Left renal pelvis (tissue), 4 donors: ENCODE measurements around the gene KCNIP3. TPM values are rescaled to one million over a fixed set of nuclear protein-coding genes. Genes with fewer than 3 reads are reported as not detected.
A peak's percentile ranks its signal among the peaks of the same experiment; 100 is the strongest.

Experiments
- DNase-seq, 4 donors: peaks; one replicate each; pipeline ENCODE4 v3.0.0-alpha.2; 2013; ENCODE audit warnings: low read depth in 4 of 4, low spot score in 3 of 4
- polyA plus RNA-seq, 4 donors: library from polyadenylated mRNA; unstranded; fragments of 120-200 nt; gene quantifications; one replicate each; pipeline ENCODE4 v1.2.1, GENCODE V29; 2013; ENCODE audit not compliant: insufficient read length in 4 of 4

KCNIP3 gene
- polyA plus RNA-seq, 4 donors = 8.7 to 18.9 (median 11.4) TPM

GRCh38 chr2:95274291-95275150 lies 22.6 kb upstream of the KCNIP3 start, which contains the start of gene PROM2:
Gene PROM2, plus strand, starts transcription at chr2:95274449. Its CDS starts 137 bp downstream, at chr2:95274586.
- DNase-seq = peak in 3 of 4 donors; percentile 56 to 64 (median 64)

- DNase-seq = no peak
These were observed 22.0 kb upstream of the KCNIP3 start for GRCh38 chr2:95275151-95275515.

- DNase-seq = no peak
These were observed 21.4 kb upstream of the KCNIP3 start for GRCh38 chr2:95275601-95276243.

DNA sequence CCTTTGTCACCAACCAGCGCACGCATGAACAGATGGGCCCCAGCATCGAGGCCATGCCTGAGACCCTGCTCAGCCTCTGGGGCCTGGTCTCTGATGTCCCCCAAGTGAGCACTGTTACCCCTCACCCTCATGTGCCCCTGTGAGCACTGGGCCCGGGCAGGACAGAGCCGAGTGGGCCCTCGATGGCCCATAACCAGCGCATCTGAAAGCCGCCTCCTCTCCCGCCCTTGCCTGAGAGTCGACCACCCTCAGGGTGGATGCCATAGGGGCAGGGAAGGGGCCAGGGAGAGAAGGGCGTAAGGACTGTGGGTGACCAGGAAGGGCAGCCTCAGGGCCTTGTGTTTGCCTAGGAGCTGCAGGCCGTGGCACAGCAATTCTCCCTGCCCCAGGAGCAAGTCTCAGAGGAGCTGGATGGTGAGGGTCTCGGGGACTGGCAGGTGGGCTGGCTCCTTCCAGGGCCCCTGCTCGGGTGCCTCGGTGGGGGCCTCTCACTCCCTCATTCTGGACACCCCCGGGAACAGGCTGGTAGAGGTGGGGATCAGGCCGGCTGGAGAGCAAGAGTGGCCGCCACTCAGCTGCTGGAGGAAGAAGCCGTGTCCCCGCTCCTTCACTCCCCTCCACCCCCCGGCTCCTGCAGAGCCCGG lies 20.8 kb upstream of the KCNIP3 start:
- DNase-seq = no peak

DNA sequence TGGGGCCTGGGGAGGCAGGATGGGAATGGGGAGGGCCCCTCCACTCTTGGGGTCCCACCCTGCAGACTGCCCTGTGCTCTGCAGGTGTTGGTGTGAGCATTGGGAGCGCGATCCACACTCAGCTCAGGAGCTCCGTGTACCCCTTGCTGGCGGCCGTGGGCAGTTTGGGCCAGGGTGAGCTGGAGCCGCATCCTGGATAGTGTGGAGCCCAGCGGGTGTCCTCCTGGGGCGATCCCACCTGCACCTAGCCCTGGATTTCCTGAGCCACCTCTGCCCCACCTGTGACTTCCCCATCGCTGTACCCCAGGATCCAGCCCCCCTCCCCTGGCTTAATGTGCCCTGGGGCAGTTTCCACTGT lies 20.3 kb upstream of the KCNIP3 start:
- no peak for DNase-seq

DNA sequence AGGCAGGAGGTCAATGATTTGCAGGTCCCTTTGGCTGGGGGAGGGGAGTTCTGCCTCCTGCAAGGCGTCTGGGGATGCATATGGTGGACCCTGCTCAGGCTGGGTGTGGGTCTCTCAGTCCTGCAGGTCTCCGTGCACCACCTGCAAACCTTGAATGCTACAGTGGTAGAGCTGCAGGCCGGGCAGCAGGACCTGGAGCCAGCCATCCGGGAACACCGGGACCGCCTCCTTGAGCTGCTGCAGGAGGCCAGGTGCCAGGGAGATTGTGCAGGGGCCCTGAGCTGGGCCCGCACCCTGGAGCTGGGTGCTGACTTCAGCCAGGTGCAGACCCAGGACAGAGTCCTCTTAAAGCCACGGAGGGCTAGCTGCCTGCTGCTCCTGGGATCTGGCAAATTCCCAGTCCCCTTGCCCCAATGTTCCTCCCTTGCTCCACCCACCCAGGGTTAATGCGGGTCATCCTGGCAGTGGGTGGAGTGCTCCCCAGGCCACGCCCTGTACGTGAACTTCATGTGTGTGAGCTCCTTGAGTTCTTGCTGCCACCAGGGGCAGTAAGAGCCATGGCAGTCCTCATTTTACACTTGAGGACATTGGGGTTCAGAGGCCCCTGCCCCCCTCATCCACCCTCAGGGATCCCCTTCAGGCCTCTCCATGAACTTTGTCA lies 19.8 kb upstream of the KCNIP3 start:
- no peak for DNase-seq

DNA sequence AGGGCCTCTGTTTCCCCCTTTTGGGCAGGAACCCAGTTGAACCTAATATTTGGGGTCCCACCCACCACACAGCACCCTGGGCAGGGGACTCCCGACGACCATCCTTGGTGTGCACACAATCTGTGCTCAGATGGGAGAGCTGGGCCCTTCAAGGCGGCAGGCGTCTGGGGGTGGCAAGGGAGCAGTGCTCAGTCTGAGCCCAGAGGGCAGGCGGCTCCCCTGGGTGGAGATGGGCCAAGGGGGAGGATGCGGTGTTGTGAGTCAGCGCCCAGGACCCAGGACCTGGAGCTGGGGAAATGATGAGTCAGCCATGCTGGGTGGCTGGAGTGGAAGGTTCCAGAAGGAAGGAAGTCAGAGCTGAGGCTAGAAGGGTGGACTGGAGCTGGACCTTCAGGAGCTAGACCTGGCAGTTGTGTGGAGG lies 19.1 kb upstream of the KCNIP3 start:
- no peak for DNase-seq

DNA sequence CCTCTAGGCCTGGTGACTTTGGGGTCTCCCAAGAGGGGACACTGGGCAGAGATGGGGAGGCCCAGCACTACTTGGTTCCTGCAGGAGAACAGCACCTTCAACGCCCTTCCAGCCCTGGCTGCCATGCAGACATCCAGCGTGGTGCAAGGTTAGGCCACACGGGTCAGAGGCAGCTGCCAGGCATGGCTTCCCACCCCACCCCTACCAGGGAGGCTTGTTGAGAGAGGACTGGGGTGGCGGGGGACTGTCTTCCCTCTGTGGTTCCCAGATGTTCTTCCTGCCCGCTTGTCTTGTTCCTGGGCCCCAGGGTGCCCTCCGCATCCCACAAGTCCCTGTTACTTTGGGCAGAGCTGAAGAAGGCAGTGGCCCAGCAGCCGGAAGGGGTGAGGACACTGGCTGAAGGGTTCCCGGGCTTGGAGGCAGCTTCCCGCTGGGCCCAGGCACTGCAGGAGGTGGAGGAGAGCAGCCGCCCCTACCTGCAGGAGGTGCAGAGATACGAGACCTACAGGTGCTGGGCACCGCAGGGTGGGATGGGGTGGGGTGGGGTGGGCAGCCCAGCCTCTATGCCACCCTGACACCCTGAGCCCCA lies 18.4 kb upstream of the KCNIP3 start:
- no peak for DNase-seq

GRCh38 chr2:95279435-95280035 lies 17.6 kb upstream of the KCNIP3 start:
- no peak for DNase-seq

- DNase-seq = no peak
These were observed 16.1 kb upstream of the KCNIP3 start for GRCh38 chr2:95281071-95281470.

DNA sequence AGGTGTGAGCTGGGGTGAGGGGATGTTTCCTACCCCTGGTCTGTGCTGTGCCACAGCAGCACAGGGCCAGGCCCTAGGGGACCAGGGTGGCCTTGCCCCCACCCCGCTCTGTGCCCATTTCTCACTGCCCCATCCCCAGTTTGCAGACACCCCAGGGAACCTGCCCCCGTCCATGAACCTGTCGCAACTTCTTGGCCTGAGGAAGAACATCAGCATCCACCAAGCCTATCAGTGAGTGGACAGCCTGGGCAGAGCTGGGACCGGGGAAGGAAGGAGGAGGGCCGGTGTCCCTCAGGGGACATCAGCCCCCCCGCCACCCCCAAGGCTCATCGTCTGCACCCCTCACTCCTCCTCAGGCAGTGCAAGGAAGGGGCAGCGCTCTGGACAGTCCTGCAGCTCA lies 15.4 kb upstream of the KCNIP3 start:
- no peak for DNase-seq

GRCh38 chr2:95282458-95282857 lies 14.7 kb upstream of the KCNIP3 start:
- DNase-seq = no peak

- no peak for DNase-seq
These were observed 13.6 kb upstream of the KCNIP3 start for GRCh38 chr2:95283562-95283961.

- DNase-seq = no peak
These were observed 12.1 kb upstream of the KCNIP3 start for GRCh38 chr2:95284886-95285541.

DNA sequence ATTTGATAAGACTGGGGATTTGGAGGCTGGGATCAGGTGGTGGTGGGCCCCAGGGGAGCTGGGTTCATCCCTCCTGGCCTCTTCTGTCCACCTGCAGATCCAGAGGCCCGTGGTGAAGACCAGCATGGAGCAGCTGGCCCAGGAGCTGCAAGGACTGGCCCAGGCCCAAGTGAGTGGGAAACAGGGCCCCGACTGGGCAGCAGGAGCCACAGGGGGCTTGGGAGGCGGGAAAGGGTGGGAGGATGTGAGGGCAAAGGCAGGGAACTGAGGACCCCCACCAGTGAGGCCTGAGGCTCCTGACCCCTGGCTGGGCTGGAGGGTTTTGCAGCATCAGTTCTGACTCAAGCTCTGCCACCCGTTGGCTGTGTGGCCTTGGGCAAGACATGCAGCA lies 11.6 kb upstream of the KCNIP3 start:
- no peak for DNase-seq

DNA sequence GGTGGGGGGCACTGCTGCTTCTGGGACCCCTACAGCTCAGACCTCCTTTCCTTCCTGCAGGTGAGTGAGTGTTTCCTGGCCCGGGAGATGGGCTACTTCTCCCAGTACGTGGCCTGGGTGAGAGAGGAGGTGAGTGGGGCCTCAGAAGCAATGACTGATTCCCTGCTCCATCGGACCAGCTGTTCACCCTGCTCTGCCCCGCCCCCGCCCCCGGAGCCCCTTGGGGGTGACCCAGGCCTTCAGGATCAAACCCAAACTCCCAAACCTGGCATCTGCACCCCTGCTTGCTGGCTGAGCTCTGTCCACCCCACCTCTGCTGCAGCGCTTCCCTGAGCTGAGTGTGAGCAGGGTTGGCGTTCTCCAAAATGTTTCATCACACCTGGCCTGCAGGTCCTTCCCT lies 9.8 kb upstream of the KCNIP3 start:
- DNase-seq = no peak

DNA sequence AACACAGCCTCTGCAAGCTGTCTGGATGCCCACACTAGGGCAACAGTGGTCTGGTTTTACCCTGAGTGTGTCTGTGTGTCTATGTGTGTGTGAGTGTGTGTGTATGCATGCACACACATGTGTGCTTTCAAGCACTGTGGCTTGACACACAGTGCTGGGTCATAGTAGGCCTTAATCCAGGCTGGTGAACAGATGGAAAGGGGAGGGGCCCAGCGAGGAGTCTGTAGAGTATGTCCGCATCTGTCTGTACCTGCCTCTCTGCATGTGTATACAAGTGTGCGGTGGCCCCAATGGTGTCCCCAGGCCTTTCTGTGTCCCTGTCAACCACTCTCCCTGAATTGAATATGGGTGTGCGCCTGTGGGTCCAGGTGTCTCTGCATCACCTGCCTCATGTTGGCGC lies 9.3 kb upstream of the KCNIP3 start:
- no peak for DNase-seq

DNA sequence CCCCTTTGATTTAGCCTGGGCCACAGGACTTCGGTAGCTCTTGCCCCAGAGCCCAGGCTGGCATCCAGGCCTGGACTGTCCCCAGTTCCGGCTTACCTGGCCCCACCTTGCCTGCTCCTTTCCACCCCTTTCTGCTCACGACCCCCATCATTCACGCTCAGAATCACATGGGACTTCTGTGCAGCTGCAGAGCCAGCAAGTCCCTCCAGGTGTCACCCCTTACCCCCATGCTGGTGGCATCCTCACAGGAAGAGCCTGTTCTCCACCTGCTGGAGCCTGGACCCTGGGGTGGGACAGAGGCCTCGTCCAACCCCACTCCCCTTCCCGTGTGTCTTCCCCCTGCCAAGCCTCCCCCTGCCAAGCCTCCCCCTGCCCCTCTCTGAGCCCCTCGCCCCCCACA lies 7.9 kb upstream of the KCNIP3 start:
- DNase-seq = no peak

DNA sequence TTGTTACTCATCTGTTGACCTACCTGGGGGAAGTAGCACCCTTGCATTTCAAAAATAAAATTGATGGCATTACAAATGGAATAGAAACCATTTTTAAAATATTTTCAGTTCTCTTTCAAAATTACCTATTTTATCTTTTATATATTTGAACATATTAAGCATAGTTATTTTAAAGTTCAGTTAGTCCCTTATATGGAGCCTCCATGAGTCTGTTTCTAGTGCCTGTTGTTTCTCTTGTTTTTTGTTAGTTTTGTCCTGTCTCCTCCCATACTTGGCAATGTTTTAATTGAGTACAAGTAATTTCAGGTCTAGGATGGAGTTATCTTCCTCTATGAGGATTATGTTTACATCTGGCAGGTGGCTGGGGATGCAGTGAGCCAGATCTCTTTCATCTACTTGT lies 5.9 kb upstream of the KCNIP3 start:
- no peak for DNase-seq
